ENCODE results near the gene ITGA7. TPM values are rescaled to one million over a fixed set of nuclear protein-coding genes. Genes with fewer than 3 reads are reported as not detected.

The ITGA7 gene
- total RNA-seq, 1 donor from 2014 or later: 14.7 TPM

DNA sequence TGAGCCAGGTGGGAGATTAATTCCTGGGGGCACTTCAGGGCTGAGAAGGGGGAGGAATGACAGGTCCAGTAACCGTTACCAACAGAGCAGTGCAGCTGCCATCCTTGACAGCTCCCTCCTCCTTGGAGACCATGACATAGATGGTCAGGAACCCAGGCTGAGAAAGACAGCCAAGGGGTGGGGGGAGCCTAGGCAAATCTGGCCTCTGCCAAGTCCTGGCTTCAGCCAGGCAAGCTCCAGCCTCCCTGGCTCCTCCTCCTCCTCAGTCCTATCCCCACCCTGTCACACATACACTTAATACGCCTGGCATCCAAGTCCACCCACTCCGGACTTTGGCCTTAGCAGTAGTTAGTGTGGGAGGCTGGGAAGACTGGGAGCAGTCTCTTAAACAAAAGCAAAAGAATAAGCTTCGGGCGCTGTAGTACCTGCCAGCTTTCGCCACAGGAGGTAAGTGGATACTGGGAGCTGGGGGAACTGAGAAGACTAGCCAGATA lies 12.4 kb upstream of the ITGA7 start, which contains the start of gene RDH5:
RDH5 (plus strand) TSS at position 323 of the 494 bp plus-strand sequence. CDS start 792 bp downstream, outside the sequence.
- peak within 1 kb of the TSS; percentile 36 for H3K27ac ChIP-seq
- no peaks in the 10 kb centered on the region for H3K9me3 ChIP-seq
- H3K4me1 ChIP-seq: peaks cover 53% of the 10 kb centered on the region
- intact Hi-C loops (cut with DNase I): no loop called here
- no peak within 1 kb of the TSS for H3K4me3 ChIP-seq
- ATAC-seq (no peak), DNase-seq (no peak)
- TF ChIP-seq CTCF (IDR thresholded peaks at IDR 0.05): no peak
- peaks cover 33% of the 10 kb centered on the region for H3K36me3 ChIP-seq
- no peaks in the 10 kb centered on the region for H3K27me3 ChIP-seq

- no peak for DNase-seq
- peaks cover 25% of the 10 kb centered on the region for H3K36me3 ChIP-seq
- H3K27ac ChIP-seq: no peak overlapping the region
- no peaks in the 10 kb centered on the region for H3K27me3 ChIP-seq
- no peaks in the 10 kb centered on the region for H3K9me3 ChIP-seq
- no peak for TF ChIP-seq CTCF (IDR thresholded peaks at IDR 0.05)
- H3K4me3 ChIP-seq: no peak overlapping the region
- peaks cover 51% of the 10 kb centered on the region for H3K4me1 ChIP-seq
- intact Hi-C loops (cut with DNase I): no loop called here
- no peak for ATAC-seq
Measured at GRCh38 chr12:55719371-55719770, 11.7 kb upstream of the ITGA7 start.

GRCh38 chr12:55718624-55719275 lies 11.0 kb upstream of the ITGA7 start:
- Histone ChIP-seq H3K4me1 (peaks cover 51% of the 10 kb centered on the region), H3K27me3 (no peaks in the 10 kb centered on the region), H3K36me3 (peaks cover 19% of the 10 kb centered on the region), H3K27ac (no peak overlapping the region), H3K9me3 (no peaks in the 10 kb centered on the region), H3K4me3 (no peak overlapping the region)
- no peak for ATAC-seq
- no peak for TF ChIP-seq CTCF (IDR thresholded peaks at IDR 0.05)
- intact Hi-C loops (cut with DNase I): no loop called here
- DNase-seq: no peak

GRCh38 chr12:55718015-55718414 lies 10.3 kb upstream of the ITGA7 start:
- no peaks in the 10 kb centered on the region for H3K27me3 ChIP-seq
- ATAC-seq (no peak), DNase-seq (no peak)
- TF ChIP-seq CTCF (IDR thresholded peaks at IDR 0.05): no peak
- no peak overlapping the region for H3K4me3 ChIP-seq
- intact Hi-C loops (cut with DNase I): no loop called here
- peak overlapping the region; percentile 92 for H3K27ac ChIP-seq
- no peaks in the 10 kb centered on the region for H3K9me3 ChIP-seq
- peaks cover 51% of the 10 kb centered on the region for H3K4me1 ChIP-seq
- H3K36me3 ChIP-seq: peaks cover 12% of the 10 kb centered on the region

GRCh38 chr12:55717011-55718007 lies 9.6 kb upstream of the ITGA7 start:
- DNase-seq (no peak), ATAC-seq (no peak)
- Histone ChIP-seq H3K9me3 (no peaks in the 10 kb centered on the region), H3K27me3 (no peaks in the 10 kb centered on the region), H3K4me1 (peaks cover 51% of the 10 kb centered on the region), H3K36me3 (peaks cover 5% of the 10 kb centered on the region), H3K4me3 (peak overlapping the region; percentile 85), H3K27ac (peak overlapping the region; percentile 92)
- no peak for TF ChIP-seq CTCF (IDR thresholded peaks at IDR 0.05)
- intact Hi-C loops (cut with DNase I): no loop called here
